ENCODE measurements around the gene NDUFC2. TPM values are rescaled to one million over a fixed set of nuclear protein-coding genes. Genes with fewer than 3 reads are reported as not detected.
"Not testable (repeated sequence)": the region's sequence is repeated elsewhere in the genome, so short reads cannot be mapped to it uniquely, and the experiment has no call there.

The NDUFC2 gene
- polyA plus RNA-seq, 1 donor: 163 TPM

DNA sequence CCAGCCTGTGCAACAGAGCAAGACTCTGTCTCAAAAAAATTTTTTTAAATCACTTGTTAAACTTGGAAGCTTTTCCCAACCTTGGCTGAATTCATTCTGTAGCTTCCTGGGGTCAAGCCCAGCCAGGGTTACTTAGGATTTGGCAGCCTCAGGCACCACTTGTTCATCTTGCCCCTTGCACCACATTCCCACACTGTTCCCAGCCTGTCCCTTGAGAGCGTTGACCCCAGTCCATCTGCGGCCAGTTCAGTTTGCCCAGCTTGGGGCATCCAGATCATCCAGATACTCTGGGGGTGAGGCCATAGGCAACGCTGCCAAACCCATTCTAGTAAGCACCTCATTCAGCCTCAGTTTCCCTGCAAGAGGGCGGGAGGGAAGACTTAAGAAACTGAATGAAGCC lies 24.7 kb downstream of the NDUFC2 start:
- no peak for DNase-seq (ENCODE audit: low read depth)

GRCh38 chr11:78050964-78051831 lies 28.5 kb downstream of the NDUFC2 start:
- no peak for DNase-seq (ENCODE audit: low read depth)

GRCh38 chr11:78049348-78049747 lies 30.3 kb downstream of the NDUFC2 start:
- DNase-seq (ENCODE audit: low read depth): no peak

GRCh38 chr11:78048561-78048960 lies 31.1 kb downstream of the NDUFC2 start:
- no peak for DNase-seq (ENCODE audit: low read depth)

DNA sequence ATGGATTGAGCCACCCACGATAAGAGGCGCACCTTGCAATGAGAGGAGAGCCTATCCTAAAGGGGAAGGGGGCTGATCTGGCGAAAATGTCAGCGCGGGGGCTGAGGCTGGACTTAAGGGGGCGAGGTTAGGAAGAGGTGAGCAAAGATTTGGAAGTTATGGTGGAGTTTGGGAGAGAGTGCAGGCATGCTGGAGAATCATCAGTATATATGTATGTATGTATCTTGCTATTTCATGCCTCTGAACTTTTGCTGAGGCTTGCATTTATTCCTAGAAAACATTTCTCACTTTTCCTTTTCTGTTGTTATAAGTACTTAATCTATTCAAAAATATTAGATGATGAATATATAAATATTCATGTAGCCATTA lies 33.2 kb downstream of the NDUFC2 start:
- no peak for DNase-seq (ENCODE audit: low read depth)

GRCh38 chr11:78045851-78046485 lies 33.7 kb downstream of the NDUFC2 start:
- DNase-seq (ENCODE audit: low read depth): peak; percentile 43

DNA sequence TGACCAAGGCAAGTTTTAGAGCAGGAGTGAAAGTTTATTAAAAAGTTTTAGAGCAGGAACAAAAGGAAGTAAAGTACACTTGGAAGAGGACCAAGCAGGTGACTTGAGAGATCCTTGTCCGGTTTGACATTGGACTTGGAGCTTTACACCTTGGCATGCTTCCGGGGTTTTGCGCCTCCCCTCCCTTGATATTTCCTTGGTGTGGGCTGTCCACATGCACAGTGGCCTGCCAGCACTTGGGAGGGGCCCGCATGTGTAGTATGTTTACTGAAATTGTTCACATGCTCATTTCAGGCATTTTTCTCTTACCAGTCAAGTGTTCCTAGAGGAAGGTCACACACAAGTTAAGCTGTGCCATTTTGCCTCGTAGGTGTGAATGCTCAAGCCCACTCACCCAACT lies 35.0 kb downstream of the NDUFC2 start:
- no peak for DNase-seq (ENCODE audit: low read depth)

- DNase-seq (ENCODE audit: low read depth): no peak
These were observed 37.7 kb downstream of the NDUFC2 start for GRCh38 chr11:78041843-78042440.

GRCh38 chr11:78041380-78041719 lies 38.3 kb downstream of the NDUFC2 start:
- DNase-seq (ENCODE audit: low read depth): not testable (repeated sequence)

DNA sequence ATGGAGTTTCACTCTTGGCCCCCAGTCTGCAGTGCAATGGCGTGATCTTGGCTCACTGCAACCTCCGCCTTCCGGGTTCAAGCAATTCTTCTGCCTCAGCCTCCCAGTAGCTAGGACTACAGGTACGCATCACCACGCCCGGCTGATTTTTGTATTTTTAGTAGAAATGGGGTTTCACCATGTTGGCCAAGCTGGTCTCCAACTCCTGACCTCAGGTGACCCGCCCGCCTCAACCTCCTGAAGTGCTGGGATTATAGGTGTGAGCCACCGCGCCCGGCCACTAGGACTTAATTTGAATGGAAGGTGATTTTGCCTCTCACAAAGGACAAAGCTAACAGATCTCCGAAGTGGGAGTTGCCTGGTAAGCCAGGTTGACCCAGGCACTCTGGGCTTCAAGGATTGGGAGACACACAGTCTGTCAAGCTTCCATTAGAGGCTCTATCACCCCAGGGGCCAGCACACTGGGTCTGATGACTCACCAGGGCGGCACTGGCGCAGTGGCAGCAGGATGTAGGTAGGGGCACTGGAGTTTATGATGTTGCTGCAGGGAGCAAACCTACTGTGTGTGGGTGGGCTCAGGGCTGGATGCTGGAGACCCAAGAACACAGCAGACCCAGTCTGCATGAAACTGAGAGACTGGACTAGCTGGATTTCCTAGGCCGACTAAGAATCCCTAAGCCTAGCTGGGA lies 38.8 kb downstream of the NDUFC2 start:
- DNase-seq (ENCODE audit: low read depth): no peak

- DNase-seq (ENCODE audit: low read depth): no peak
These were observed 39.6 kb downstream of the NDUFC2 start for GRCh38 chr11:78039919-78040671.

DNA sequence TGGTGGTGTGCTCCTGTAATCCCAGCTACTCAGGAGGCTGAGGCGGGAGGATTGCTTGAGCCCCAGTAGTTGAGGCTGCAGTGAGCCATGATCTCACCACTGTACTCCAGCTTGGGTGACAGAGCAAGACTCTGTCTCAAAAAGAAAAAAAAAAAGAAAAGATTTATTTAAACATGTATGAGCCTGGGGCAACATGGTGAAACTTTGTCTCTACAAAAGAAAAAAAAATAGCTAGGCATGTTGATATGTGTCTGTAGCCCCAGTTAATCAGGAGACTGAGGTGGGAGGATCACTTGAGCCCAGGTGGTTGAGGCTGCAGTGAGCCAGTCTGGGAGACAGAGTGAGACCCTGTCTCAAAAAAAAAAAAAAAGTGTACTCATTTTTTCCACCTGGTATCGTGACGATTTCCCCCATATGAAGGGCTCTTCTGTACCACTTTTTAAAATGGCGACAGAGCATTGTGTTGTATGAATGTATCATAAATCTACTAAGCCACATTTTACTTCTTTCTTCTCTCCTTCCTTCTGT lies 40.2 kb downstream of the NDUFC2 start:
- DNase-seq (ENCODE audit: low read depth): no peak

DNA sequence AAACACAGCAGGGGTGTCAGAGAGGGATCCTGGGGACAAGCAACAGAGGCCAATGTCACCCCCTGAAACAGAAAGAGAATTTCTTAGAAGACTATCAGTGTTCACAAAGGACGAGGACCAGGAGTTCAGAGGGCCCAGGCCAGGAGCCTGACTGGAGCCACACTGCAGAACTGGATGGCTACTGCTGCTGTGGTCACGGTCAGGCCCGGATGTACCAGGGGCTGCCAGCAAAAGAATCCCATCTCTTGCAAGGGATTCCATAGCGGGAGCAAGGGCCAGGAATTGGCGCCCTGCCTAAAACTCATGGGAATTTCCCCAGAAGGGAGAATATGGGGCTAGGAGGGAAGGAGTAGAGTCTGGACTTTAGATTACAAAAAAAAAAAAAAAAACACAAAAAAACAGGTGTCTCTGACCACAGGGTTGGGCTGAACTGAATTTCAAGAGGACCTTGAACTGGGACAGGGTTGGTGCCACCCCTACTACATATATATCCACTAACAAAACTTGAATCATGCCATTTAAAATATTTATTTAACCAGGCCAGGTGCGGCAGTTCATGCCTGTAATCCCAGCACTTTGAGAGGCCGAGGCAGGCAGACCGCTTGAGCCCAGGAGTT lies 40.9 kb downstream of the NDUFC2 start:
- no peak for DNase-seq (ENCODE audit: low read depth)

DNA sequence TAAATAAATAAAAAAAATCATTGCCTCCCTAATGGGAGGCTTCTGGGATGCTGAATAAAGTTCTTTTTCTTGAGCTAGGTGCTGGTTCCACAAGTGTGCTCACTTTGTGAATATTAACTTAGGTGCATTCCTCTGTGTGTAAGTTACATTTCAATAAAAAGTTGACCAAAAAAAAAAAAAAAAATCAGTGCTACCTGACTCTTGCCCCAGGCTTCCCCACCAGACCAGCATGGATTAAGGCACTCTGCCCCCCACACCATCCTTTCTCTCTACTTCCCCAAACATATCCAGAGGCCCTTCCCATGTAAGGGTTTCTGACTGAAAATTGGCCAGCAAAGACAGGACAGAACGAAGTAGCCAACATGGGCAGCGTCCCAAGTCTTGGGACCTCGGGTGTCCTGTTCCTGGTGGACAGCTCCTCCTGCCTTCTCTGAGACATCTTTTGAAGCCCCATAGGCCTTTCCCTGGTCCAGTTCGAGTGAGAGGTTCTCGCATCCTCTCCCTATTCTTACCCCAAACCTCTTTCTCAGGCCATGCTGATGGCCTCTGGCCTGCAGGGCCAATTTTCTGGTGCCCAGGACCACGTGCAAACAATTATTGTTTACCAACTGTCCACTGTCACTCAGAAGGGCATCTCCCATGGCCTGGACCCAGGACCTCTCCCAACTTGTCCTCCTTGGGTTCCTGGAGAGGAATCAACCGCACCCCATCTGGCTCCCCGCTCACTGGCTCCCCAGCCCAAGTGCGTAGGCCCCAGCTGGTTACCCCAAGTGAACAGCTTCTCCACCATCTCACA lies 41.6 kb downstream of the NDUFC2 start:
- DNase-seq (ENCODE audit: low read depth): no peak

DNA sequence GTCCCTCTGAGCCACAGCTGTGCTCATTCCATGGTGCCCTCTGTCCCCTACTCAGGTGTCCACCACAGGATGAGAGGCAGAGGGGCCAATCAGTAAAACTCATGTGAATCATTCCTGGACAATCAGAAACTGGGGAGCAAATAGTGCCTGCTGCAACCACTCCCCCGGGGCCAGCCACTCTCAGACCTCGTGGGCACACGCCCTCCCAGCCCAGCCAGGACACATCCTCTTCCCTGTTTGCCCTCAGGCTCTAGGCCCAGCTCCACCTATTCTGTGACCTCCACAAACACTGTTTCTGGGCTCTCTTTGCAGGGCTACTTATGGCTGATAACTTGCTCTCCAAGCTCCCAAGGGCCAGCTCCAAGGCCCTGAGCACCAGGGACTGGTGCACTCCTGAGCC lies 42.6 kb downstream of the NDUFC2 start:
- DNase-seq (ENCODE audit: low read depth): no peak

- no peak for DNase-seq (ENCODE audit: low read depth)
These were observed 43.3 kb downstream of the NDUFC2 start for GRCh38 chr11:78036313-78036712.

DNA sequence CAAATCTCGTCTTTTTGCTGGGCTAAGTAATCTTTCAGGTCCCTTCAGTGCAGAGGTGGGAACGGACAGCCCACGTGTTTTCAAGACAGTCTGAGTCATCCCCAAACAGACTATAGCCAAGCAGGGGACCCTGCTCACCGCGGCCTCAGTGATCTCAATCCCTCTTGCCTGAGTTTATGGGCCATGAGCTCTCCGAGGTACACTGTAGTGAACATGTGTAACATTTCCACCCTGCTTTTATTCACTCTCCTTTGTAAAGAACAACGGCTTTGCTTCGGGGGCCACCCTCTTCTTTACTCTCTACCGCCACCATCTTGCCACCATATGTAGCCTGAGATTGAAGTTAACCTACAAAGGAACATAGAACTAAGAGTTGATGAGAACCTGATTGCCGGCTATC lies 45.0 kb downstream of the NDUFC2 start:
- no peak for DNase-seq (ENCODE audit: low read depth)

DNA sequence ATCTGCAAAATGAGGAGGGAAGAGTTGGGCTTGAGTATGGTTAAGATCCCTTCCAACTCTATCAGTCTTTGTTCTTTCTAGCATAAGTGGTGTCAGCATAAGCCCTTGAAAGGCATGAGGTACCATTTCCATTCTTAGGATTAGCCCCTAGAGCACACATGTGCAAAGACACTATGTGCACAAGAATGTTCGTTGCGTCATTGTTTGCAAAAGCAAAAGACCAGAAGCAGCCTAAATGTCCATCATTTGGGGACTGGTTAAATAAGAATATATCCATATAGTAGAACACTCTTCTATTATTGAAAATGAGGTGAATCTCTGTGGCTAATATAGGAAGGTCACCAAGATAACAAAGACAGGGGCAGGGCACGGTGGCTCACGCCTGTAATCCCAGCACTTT lies 46.6 kb downstream of the NDUFC2 start:
- DNase-seq (ENCODE audit: low read depth): no peak

- no peak for DNase-seq (ENCODE audit: low read depth)
These were observed 47.6 kb downstream of the NDUFC2 start for GRCh38 chr11:78032090-78032489.

- no peak for DNase-seq (ENCODE audit: low read depth)
These were observed 48.0 kb downstream of the NDUFC2 start for GRCh38 chr11:78031629-78032028.
